Adrenal gland (tissue), 5 donors: ENCODE data around the gene C1orf50.

Experiments
- POLR2A ChIP-seq, 2 donors: fragments of 450-650 bp; IDR thresholded peaks; one replicate each; pipeline ENCODE4 v1.6.1; 2017; ENCODE audit warnings: antibody characterized with exemption in 2 of 2, mild to moderate bottlenecking in 2 of 2, moderate library complexity in 1 of 2
- TF ChIP-seq, protein P1 (sequence below), 6 experiments: fragments of 450-650 bp in 4 of 6; fragments of 200-600 bp in 2 of 6; sonication (generic) in 1 of 6; IDR thresholded peaks; 1 replicate in 5 of 6; 2 replicates in 1 of 6; pipeline versions ENCODE4 v1.5.1 to v1.8.0; 2016 to 2021; ENCODE audit warnings: antibody characterized with exemption in 6 of 6, mild to moderate bottlenecking in 2 of 6, moderate library complexity in 1 of 6
- donor health status: DM: no; HTN: no; CAD: no.

DNA sequence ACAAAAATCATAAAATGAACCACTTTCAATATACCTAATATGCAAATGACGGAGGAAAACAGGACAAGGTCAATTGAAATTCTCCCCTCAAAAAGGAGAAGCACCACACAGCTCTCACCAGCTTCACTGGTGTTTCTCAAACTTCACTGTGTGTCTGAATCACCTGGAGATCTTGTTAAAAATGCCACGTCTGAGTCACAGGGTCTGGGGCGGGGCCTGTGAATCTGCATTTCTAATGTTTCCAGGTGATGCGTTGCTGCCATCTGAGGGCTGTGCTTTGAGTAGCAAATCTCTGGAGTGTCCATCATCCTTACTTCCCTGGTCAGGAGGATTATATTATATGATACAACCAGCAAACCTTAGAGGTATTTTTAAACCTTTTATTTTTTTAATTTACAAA lies 36.1 kb upstream of the C1orf50 start:
- TF ChIP-seq, protein P1, sequence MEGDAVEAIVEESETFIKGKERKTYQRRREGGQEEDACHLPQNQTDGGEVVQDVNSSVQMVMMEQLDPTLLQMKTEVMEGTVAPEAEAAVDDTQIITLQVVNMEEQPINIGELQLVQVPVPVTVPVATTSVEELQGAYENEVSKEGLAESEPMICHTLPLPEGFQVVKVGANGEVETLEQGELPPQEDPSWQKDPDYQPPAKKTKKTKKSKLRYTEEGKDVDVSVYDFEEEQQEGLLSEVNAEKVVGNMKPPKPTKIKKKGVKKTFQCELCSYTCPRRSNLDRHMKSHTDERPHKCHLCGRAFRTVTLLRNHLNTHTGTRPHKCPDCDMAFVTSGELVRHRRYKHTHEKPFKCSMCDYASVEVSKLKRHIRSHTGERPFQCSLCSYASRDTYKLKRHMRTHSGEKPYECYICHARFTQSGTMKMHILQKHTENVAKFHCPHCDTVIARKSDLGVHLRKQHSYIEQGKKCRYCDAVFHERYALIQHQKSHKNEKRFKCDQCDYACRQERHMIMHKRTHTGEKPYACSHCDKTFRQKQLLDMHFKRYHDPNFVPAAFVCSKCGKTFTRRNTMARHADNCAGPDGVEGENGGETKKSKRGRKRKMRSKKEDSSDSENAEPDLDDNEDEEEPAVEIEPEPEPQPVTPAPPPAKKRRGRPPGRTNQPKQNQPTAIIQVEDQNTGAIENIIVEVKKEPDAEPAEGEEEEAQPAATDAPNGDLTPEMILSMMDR (IDR thresholded peaks at IDR 0.05), result no peak
- TF ChIP-seq POLR2A (IDR thresholded peaks at IDR 0.05), result no peak
